Chondrocyte (in vitro differentiated cells): ENCODE data around the gene RHEB. TPM values are rescaled to one million over a fixed set of nuclear protein-coding genes. Genes with fewer than 3 reads are reported as not detected.
A peak's percentile ranks its signal among the peaks of the same experiment; 100 is the strongest.

ENCODE experiments used
- DNase-seq: peaks from one replicate; pipeline ENCODE4 v3.0.0; 2021; ENCODE audit warnings: mixed read lengths, low spot score
- H3K27ac Mint-ChIP-seq: one replicate; pipeline ENCODE4 v1.8.0; 2021; ENCODE audit warnings: mild to moderate bottlenecking, moderate library complexity, mixed read lengths; ENCODE audit not compliant: unreplicated experiment
- H3K27me3 Mint-ChIP-seq: 2 replicates; pipeline ENCODE4 v1.8.0; 2021; ENCODE audit warnings: low read depth, mixed read lengths
- H3K36me3 Mint-ChIP-seq: 2 replicates; pipeline ENCODE4 v1.8.0; 2021; ENCODE audit warnings: low read depth, mixed read lengths
- H3K4me1 Mint-ChIP-seq: 2 replicates; pipeline ENCODE4 v1.8.0; 2021; ENCODE audit warnings: low read depth, mild to moderate bottlenecking, mixed read lengths
- H3K4me3 Mint-ChIP-seq: one replicate; pipeline ENCODE4 v1.8.0; 2021; ENCODE audit warnings: mild to moderate bottlenecking, moderate library complexity, mixed read lengths; ENCODE audit not compliant: unreplicated experiment
- H3K9me3 Mint-ChIP-seq: 2 replicates; pipeline ENCODE4 v1.8.0; 2021; ENCODE audit warnings: low read depth, mixed read lengths
- total RNA-seq: library from RNA; stranded (reverse); gene quantifications from 3 replicates; pipeline ENCODE4 v1.2.1, GENCODE V29; 2021
- TF ChIP-seq, protein P1 (sequence below): fragments of 200-600 bp; sonication (generic); IDR thresholded peaks from 2 replicates; pipeline ENCODE4 v1.5.0; 2021; ENCODE audit warnings: antibody characterized with exemption, mild to moderate bottlenecking, moderate library complexity

RHEB gene
- total RNA-seq, 1 donor from 2014 or later = 126 TPM

DNA sequence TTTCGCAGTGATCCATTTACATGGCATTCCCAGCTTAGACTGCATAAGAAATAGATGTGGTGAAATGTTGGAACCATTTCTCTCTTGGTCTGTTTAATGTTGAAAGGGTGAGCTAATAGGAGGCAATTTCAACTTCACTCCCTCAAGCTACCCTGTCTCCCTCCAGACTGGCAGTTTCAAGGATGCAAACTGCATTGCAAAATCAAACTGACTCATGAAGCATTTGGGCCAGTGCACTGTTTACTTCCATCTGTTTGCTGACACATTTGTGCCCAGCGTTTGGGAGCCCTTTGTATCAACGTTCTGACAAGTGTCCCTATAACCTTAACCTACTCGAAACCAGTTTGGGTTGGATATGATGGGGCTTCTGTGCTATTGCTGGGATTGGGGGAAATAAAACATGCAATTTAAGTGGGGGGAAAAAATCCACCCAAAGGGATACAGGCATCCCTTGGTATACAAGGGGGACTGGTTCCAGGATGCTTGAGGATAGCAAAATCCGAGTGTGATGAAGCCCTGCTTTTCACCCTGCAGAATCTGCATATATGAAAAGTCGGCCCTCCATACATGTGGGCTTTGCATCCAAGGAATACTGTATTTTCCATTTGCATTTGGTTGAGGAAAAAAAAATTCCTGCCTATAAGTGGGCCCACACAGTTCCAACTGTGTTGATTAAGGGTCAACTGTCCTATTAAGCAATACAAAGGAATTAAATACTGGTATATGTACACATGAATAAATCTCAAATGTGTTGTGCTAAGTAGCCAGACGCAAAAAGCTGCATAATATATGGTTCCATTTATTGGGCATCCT lies 15.6 kb downstream of the RHEB start:
- H3K9me3 Mint-ChIP-seq = no peaks in the 10 kb centered on the region
- H3K4me3 Mint-ChIP-seq = no peak overlapping the region
- DNase-seq = no peak
- H3K4me1 Mint-ChIP-seq = peaks cover 67% of the 10 kb centered on the region
- peak overlapping the region; percentile 57 for H3K27ac Mint-ChIP-seq
- peaks cover 2% of the 10 kb centered on the region for H3K36me3 Mint-ChIP-seq
- H3K27me3 Mint-ChIP-seq = no peaks in the 10 kb centered on the region
- TF ChIP-seq, protein P1, sequence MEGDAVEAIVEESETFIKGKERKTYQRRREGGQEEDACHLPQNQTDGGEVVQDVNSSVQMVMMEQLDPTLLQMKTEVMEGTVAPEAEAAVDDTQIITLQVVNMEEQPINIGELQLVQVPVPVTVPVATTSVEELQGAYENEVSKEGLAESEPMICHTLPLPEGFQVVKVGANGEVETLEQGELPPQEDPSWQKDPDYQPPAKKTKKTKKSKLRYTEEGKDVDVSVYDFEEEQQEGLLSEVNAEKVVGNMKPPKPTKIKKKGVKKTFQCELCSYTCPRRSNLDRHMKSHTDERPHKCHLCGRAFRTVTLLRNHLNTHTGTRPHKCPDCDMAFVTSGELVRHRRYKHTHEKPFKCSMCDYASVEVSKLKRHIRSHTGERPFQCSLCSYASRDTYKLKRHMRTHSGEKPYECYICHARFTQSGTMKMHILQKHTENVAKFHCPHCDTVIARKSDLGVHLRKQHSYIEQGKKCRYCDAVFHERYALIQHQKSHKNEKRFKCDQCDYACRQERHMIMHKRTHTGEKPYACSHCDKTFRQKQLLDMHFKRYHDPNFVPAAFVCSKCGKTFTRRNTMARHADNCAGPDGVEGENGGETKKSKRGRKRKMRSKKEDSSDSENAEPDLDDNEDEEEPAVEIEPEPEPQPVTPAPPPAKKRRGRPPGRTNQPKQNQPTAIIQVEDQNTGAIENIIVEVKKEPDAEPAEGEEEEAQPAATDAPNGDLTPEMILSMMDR = no peak

- TF ChIP-seq, protein P1 = no peak
Observed at GRCh38 chr7:151501676-151502075, 18.0 kb downstream of the RHEB start.

DNA sequence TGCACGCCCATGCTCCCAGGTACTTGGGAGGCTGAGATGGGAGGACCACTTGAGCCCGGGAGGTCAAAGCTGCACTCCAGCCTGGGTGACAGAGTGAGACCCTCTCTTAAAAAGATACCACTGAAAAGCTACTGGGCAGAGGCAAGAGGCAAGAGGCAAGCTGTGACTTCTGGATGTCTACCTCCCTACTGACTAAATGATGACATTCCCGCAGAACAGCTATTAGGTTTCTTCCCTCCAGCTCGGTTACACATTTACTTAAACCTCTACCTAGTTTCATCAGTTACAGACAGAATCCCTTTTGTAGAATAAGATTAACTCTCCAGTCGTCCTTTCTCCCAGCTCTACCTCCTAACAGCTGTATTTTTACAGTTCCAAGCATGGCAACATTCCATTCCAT lies 21.2 kb downstream of the RHEB start:
- no peak overlapping the region for H3K4me3 Mint-ChIP-seq
- TF ChIP-seq, protein P1 = no peak
- H3K9me3 Mint-ChIP-seq = no peaks in the 10 kb centered on the region
- H3K36me3 Mint-ChIP-seq = peaks cover 2% of the 10 kb centered on the region
- peak overlapping the region; percentile 89 for H3K27ac Mint-ChIP-seq
- peaks cover 71% of the 10 kb centered on the region for H3K4me1 Mint-ChIP-seq
- H3K27me3 Mint-ChIP-seq = no peaks in the 10 kb centered on the region
- DNase-seq = no peak

More at GRCh38 chr7:151501676-151502075, 18.0 kb downstream of the RHEB start:
- no peak overlapping the region for H3K27ac Mint-ChIP-seq
- no peak for DNase-seq
- peaks cover 2% of the 10 kb centered on the region for H3K36me3 Mint-ChIP-seq
- H3K4me1 Mint-ChIP-seq = peaks cover 64% of the 10 kb centered on the region
- H3K9me3 Mint-ChIP-seq = no peaks in the 10 kb centered on the region
- no peak overlapping the region for H3K4me3 Mint-ChIP-seq
- no peaks in the 10 kb centered on the region for H3K27me3 Mint-ChIP-seq

GRCh38 chr7:151497306-151497871 lies 22.3 kb downstream of the RHEB start:
- Mint-ChIP-seq H3K4me1 (peaks cover 68% of the 10 kb centered on the region), H3K9me3 (no peaks in the 10 kb centered on the region), H3K27ac (no peak overlapping the region)

DNA sequence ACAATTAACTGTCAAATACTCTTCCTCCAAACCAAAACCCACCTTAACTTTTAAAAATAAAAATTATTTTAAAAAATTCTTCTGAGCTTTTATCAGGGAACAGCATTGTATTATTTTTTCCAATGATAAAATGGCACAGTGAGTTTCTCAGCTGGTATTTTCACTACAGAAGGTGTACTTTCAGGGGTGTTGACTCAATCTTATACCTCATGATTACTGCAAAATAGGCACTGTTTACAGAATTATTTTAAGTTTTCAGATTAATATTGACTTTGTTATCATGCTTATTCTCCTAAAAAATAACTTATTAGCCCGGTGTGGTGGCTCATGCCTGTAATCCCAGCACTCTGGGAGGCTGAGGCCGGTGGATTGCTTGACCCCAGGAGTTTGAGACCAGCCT lies 24.3 kb downstream of the RHEB start:
- H3K9me3 Mint-ChIP-seq = no peaks in the 10 kb centered on the region
- DNase-seq = no peak
- TF ChIP-seq, protein P1 = no peak
- peaks cover 79% of the 10 kb centered on the region for H3K4me1 Mint-ChIP-seq
- H3K27ac Mint-ChIP-seq = peak overlapping the region; percentile 5
- no peaks in the 10 kb centered on the region for H3K27me3 Mint-ChIP-seq
- peaks cover 2% of the 10 kb centered on the region for H3K36me3 Mint-ChIP-seq
- no peak overlapping the region for H3K4me3 Mint-ChIP-seq

More at GRCh38 chr7:151497306-151497871, 22.3 kb downstream of the RHEB start:
- no peak for DNase-seq
- Mint-ChIP-seq H3K4me3 (no peak overlapping the region), H3K36me3 (peaks cover 2% of the 10 kb centered on the region), H3K27me3 (no peaks in the 10 kb centered on the region)
- TF ChIP-seq, protein P1 = no peak
